Upper lobe of right lung (tissue), 1 donor: ENCODE data around the gene MED15. TPM values are rescaled to one million over a fixed set of nuclear protein-coding genes. Genes with fewer than 3 reads are reported as not detected.
A peak's percentile ranks its signal among the peaks of the same experiment; 100 is the strongest.

Source experiments
- ATAC-seq: fragments of 200-7000 bp; cut with Tn5 transposase; one replicate; pipeline ENCODE4 v1.9.1; 2020; ENCODE audit warnings: mild to moderate bottlenecking, moderate library complexity
- DNase-seq: peaks from one replicate; pipeline ENCODE4 v3.0.0-alpha.2; 2020
- H3K27ac ChIP-seq: fragments of 200-600 bp; one replicate; pipeline ENCODE4 v1.8.0; 2022
- H3K27me3 ChIP-seq: fragments of 200-600 bp; one replicate; pipeline ENCODE4 v1.8.0; 2022; ENCODE audit warnings: mild to moderate bottlenecking
- H3K36me3 ChIP-seq: fragments of 200-600 bp; one replicate; pipeline ENCODE4 v1.8.0; 2022
- H3K4me1 ChIP-seq: fragments of 200-600 bp; one replicate; pipeline ENCODE4 v1.8.0; 2022
- H3K4me3 ChIP-seq: fragments of 200-600 bp; one replicate; pipeline ENCODE4 v1.8.0; 2022; ENCODE audit warnings: mild to moderate bottlenecking
- H3K9me3 ChIP-seq: fragments of 200-600 bp; one replicate; pipeline ENCODE4 v1.8.0; 2022
- intact Hi-C: fragments of 100-400 bp; cut with DNase I; formaldehyde crosslinking; loops from one replicate; pipeline ENCODE4 v1.11.0; 2022
- total RNA-seq: library from RNA; stranded (reverse); fragmentation: NEBNext Ultra II Directional; extraction: Animal tissue kit (Norgen Biotek cat#: 25700); gene quantifications from one replicate; pipeline ENCODE4 v1.2.1, GENCODE V29; 2021
- TF ChIP-seq, protein P1 (sequence below): fragments of 200-600 bp; IDR thresholded peaks from one replicate; pipeline ENCODE4 v1.8.0; 2022; ENCODE audit warnings: antibody characterized with exemption
- donor health status: DM: no; HTN: yes; CAD: no; lungs with severe emphysema.

MED15 gene
- total RNA-seq, 1 donor from 2014 or later = 96.9 TPM

DNA sequence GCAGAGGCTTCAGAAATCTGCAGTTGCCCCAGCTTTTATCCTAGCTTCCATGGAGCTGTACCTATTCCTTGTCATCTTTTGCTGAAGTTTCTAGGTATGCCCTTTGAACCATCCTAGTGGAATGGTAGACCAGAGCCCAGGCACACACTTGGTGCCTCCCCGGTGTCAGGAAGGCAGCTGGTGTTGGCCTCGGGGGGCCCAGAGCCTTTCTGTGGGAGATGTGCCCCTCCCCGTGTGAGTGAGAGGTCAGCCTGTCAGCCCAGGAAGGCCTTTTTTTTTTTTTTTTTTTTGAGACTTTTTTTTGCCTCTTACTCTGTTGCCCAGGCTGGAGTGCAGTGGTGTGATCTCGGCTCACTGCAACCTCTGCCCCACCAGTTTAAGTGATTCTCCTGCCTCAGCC lies 58.4 kb downstream of the MED15 start:
- no peak overlapping the region for H3K4me3 ChIP-seq
- intact Hi-C loops = no loop called here
- DNase-seq (peak; percentile 43), ATAC-seq (no peak)
- peaks cover 61% of the 10 kb centered on the region for H3K36me3 ChIP-seq
- no peak overlapping the region for H3K27ac ChIP-seq
- peaks cover 46% of the 10 kb centered on the region for H3K4me1 ChIP-seq
- TF ChIP-seq, protein P1, sequence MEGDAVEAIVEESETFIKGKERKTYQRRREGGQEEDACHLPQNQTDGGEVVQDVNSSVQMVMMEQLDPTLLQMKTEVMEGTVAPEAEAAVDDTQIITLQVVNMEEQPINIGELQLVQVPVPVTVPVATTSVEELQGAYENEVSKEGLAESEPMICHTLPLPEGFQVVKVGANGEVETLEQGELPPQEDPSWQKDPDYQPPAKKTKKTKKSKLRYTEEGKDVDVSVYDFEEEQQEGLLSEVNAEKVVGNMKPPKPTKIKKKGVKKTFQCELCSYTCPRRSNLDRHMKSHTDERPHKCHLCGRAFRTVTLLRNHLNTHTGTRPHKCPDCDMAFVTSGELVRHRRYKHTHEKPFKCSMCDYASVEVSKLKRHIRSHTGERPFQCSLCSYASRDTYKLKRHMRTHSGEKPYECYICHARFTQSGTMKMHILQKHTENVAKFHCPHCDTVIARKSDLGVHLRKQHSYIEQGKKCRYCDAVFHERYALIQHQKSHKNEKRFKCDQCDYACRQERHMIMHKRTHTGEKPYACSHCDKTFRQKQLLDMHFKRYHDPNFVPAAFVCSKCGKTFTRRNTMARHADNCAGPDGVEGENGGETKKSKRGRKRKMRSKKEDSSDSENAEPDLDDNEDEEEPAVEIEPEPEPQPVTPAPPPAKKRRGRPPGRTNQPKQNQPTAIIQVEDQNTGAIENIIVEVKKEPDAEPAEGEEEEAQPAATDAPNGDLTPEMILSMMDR = no peak
- no peaks in the 10 kb centered on the region for H3K27me3 ChIP-seq
- H3K9me3 ChIP-seq = no peaks in the 10 kb centered on the region

DNA sequence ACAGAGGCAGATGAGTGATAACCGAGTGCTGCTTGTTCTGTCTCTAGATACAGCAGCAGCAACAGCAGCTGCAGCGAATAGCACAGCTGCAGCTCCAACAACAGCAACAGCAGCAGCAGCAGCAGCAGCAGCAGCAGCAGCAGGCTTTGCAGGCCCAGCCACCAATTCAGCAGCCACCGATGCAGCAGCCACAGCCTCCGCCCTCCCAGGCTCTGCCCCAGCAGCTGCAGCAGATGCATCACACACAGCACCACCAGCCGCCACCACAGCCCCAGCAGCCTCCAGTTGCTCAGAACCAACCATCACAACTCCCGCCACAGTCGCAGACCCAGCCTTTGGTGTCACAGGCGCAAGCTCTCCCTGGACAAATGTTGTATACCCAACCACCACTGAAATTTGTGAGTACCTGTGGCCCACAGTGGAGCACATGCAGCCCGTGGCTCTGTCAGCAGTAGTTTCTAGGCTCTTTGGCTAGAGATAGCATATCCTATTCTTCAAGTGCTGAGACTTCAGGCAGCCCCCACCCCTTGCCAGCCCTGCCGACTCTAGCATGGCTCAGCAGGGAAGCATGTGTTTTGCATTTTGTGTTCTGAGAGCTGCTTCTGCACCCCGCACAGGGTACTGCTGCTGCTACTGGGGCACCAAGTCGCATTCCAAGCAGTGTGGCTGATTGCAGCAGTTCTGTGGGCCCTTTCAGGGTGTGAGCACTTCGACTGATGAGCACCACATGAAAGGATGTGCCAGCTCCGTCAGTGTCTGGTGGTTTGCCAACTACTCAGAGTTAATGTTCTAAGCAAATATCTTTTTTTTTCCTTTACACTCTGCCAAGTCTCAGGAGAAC lies 59.2 kb downstream of the MED15 start:
- intact Hi-C loops = no loop called here
- TF ChIP-seq, protein P1 = no peak
- ATAC-seq = no peak
- Histone ChIP-seq H3K36me3 (peaks cover 68% of the 10 kb centered on the region), H3K9me3 (no peaks in the 10 kb centered on the region), H3K27ac (peak overlapping the region; percentile 76), H3K27me3 (no peaks in the 10 kb centered on the region), H3K4me3 (no peak overlapping the region), H3K4me1 (peaks cover 55% of the 10 kb centered on the region)
- DNase-seq = peak; percentile 63

DNA sequence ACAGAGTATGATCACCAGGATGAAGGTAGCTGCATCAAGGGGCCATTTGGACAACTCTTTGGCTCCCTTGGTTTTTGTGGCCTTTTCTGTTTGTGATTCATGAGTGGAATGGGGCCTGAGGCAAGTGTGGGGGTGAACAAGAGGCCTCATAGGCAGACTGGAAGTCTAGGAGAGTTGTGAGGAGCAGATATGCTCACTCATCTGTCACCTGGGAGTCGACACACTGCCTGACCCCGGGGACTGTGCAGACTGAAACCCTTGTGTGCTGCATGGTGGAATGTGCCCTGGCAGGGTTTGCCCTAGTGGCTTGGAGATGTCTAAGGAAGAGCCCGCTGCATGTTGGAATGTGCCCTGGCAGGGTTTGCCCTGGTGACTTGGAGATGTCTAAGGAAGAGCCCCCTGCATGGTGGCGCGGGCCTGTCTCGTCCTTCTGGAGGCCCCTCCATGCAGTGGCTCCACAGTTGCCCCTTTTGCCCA lies 60.0 kb downstream of the MED15 start:
- Histone ChIP-seq H3K27me3 (no peaks in the 10 kb centered on the region), H3K4me1 (peaks cover 56% of the 10 kb centered on the region), H3K9me3 (no peaks in the 10 kb centered on the region), H3K4me3 (no peak overlapping the region), H3K27ac (peak overlapping the region; percentile 76), H3K36me3 (peaks cover 71% of the 10 kb centered on the region)
- intact Hi-C loops = no loop called here
- ATAC-seq (peak; percentile 44), DNase-seq (no peak)
- TF ChIP-seq, protein P1 = no peak

DNA sequence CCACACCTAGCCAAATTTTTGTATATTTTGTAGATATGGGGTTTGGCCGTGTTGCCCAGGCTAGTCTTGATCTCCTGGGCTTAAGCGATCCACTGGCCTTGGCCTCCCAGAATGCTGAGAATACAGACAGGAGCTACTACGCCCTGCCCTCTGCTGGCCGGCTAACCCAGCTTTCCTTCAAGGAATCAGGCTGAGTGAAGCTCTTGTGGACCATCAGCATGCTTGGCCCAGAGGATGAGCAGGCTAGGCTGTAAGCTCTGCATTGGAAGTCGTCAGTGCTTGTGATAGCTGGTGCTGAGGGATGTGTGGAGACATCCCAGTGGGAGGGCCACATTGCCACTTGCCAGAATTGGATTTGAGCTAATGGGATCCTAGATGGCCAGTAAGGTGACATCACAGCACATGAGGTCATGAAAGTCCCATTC lies 60.6 kb downstream of the MED15 start:
- Histone ChIP-seq H3K4me1 (peaks cover 56% of the 10 kb centered on the region), H3K9me3 (no peaks in the 10 kb centered on the region), H3K4me3 (no peak overlapping the region), H3K27me3 (no peaks in the 10 kb centered on the region), H3K36me3 (peaks cover 74% of the 10 kb centered on the region), H3K27ac (peak overlapping the region; percentile 76)
- DNase-seq (peak; percentile 51), ATAC-seq (no peak)
- TF ChIP-seq, protein P1 = peak; percentile 9
- intact Hi-C loops = no loop called here

DNA sequence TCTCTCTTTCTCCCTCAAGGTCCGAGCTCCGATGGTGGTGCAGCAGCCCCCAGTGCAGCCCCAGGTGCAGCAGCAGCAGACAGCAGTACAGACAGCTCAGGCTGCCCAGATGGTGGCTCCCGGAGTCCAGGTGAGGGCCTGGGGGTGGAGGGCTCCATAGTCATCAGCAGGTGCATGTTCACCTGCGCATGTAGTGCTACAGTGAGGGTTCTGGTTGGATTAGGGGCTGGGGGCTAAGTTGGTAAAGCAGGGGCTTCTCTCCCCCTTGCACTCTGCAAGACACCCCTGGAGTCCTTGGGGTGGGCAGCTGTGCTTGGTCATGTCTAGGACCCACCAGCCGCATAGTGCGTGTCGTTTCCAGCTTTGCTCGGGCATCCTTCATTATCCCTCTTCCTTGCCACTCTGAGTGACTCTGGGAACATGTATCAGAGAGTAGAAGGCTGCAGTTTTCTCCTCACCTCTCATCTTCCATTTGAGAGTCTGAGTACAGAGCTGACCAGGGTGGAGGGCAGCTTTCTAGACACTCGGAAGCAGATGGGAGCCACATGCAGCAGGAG lies 61.2 kb downstream of the MED15 start:
- TF ChIP-seq, protein P1 = no peak
- Histone ChIP-seq H3K36me3 (peaks cover 74% of the 10 kb centered on the region), H3K4me1 (peaks cover 57% of the 10 kb centered on the region), H3K9me3 (no peaks in the 10 kb centered on the region), H3K27ac (peak overlapping the region; percentile 76), H3K27me3 (no peaks in the 10 kb centered on the region), H3K4me3 (no peak overlapping the region)
- DNase-seq (no peak), ATAC-seq (no peak)
- intact Hi-C loops = no loop called here
